Neural progenitor cell (in vitro differentiated cells): ENCODE measurements around the gene PTRH1. TPM values are rescaled to one million over a fixed set of nuclear protein-coding genes. Genes with fewer than 3 reads are reported as not detected.
A peak's percentile ranks its signal among the peaks of the same experiment; 100 is the strongest.

Experiments
- DNase-seq: peaks from one replicate; pipeline ENCODE4 v3.0.0-alpha.2; 2016; ENCODE audit warnings: low spot score
- H2AFZ ChIP-seq: fragments of 200-600 bp; sonication (generic); replicated peaks from 2 replicates; pipeline ENCODE4 v1.6.1; 2016; ENCODE audit warnings: antibody characterized with exemption
- H3F3A ChIP-seq: fragments of 200-600 bp; sonication (generic); 2 replicates; pipeline ENCODE4 v1.6.1; 2016; ENCODE audit warnings: antibody characterized with exemption, low read depth
- H3K27ac ChIP-seq: fragments of 200-600 bp; sonication (generic); 2 replicates; pipeline ENCODE4 v1.5.1; 2016; ENCODE audit warnings: mild to moderate bottlenecking
- H3K27me3 ChIP-seq: fragments of 200-600 bp; sonication (generic); 2 replicates; pipeline ENCODE4 v1.6.1; 2016; ENCODE audit warnings: mild to moderate bottlenecking, moderate library complexity
- H3K36me3 ChIP-seq: fragments of 200-600 bp; sonication (generic); 2 replicates; pipeline ENCODE4 v1.5.1; 2016
- H3K4me1 ChIP-seq: fragments of 200-600 bp; sonication (generic); 2 replicates; pipeline ENCODE4 v1.6.1; 2016; ENCODE audit warnings: mixed run types
- H3K4me2 ChIP-seq: fragments of 200-600 bp; sonication (generic); 2 replicates; pipeline ENCODE4 v1.6.1; 2016
- H3K4me3 ChIP-seq: fragments of 200-600 bp; sonication (generic); 2 replicates; pipeline ENCODE4 v1.5.1; 2016
- H3K79me2 ChIP-seq: fragments of 200-600 bp; sonication (generic); 2 replicates; pipeline ENCODE4 v1.6.1; 2016; ENCODE audit warnings: low read depth
- H3K9ac ChIP-seq: fragments of 200-600 bp; sonication (generic); 2 replicates; pipeline ENCODE4 v1.6.1; 2016
- H3K9me3 ChIP-seq: fragments of 200-600 bp; sonication (generic); 2 replicates; pipeline ENCODE4 v1.5.1; 2016; ENCODE audit warnings: low read depth
- H4K20me1 ChIP-seq: fragments of 200-600 bp; sonication (generic); 2 replicates; pipeline ENCODE4 v1.6.1; 2016; ENCODE audit warnings: low read depth
- H3K27ac Mint-ChIP-seq: 3 replicates; pipeline ENCODE4 v1.8.0; 2021; ENCODE audit warnings: mixed read lengths
- H3K27me3 Mint-ChIP-seq: 2 replicates; pipeline ENCODE4 v1.8.0; 2022; ENCODE audit warnings: low read depth, mild to moderate bottlenecking, inconsistent platforms, moderate library complexity, mixed read lengths; ENCODE audit not compliant: insufficient read depth
- H3K36me3 Mint-ChIP-seq: 3 replicates; pipeline ENCODE4 v1.8.0; 2021; ENCODE audit warnings: mixed read lengths
- H3K4me1 Mint-ChIP-seq: 3 replicates; pipeline ENCODE4 v1.8.0; 2021; ENCODE audit warnings: mixed read lengths
- H3K4me3 Mint-ChIP-seq: 3 replicates; pipeline ENCODE4 v1.8.0; 2021; ENCODE audit warnings: mild to moderate bottlenecking, moderate library complexity, mixed read lengths
- H3K9me3 Mint-ChIP-seq: 3 replicates; pipeline ENCODE4 v1.8.0; 2020; ENCODE audit warnings: mixed read lengths
- EZH2 ChIP-seq: fragments of 200-600 bp; sonication (generic); IDR thresholded peaks from 2 replicates; pipeline ENCODE4 v1.6.1; 2017; ENCODE audit warnings: antibody characterized with exemption, mild to moderate bottlenecking, moderate library complexity
- EZH2phosphoT487 ChIP-seq: fragments of 200-600 bp; sonication (generic); IDR thresholded peaks from 2 replicates; pipeline ENCODE4 v1.6.1; 2017; ENCODE audit warnings: antibody characterized with exemption
- total RNA-seq: library from RNA; depleted of rRNA; stranded (reverse); fragments of >200 nt; gene quantifications from 2 replicates; pipeline ENCODE4 v1.2.3, GENCODE V29; 2015; ENCODE audit warnings: low replicate concordance
- TF ChIP-seq, protein P1 (sequence below): fragments of 200-600 bp; sonication (generic); IDR thresholded peaks from 2 replicates; pipeline ENCODE4 v1.5.1; 2017; ENCODE audit warnings: antibody characterized with exemption, mild to moderate bottlenecking

The PTRH1 gene
- total RNA-seq, 1 donor from 2014 or later: 1.3 TPM

DNA sequence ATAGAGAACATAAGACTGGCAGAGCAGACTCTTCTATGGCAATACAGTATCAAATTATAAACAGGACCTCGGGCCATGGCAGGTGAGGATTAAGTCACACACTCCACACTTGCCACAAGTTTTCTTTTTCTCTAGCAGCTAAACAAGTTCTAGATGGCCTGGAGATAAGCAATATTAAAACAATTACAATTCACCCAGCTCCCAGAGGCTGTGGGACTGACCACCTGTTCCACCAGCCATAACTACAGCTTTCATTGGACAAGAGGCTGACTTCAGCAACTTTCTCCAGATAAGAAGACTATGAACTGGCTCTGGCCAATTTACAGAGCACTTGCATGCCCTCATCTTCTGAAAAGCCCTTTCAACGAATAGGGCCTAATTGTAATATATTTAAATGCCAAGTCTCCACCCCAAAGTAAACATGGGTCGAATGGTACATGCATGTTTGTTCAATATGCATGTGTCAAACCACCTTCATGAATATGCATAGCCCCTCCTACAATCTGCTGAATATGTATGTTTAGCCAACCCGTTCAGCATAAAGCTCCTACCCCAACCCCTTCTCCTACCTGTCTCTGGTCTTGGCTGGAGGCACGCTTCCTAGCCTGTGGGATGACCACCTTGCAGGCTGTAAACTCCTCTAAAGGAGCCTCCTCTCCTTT, 14.7 kb downstream of the PTRH1 start:
- H2AFZ ChIP-seq: no peak overlapping the region

DNA sequence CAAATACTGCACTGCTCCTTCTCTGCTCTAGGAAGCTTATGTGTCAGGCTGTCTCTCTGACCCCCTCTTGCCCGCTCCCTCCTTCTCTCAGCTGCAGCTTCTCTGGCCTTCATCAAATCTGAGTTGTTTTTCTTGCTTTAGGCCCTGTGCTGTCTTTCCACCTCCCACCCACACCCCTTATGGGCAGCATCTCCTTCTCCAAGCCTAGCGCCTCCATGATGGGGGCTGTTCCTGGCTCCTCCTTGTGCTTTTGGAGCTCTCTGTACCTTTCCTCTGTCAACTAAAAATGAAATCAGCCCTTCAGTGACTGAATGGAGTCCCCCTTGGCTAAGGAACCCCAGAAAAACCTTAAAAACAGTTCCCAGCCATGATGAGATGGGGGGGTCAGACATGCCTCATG, 15.3 kb downstream of the PTRH1 start:
- no peaks in the 10 kb centered on the region for H3K79me2 ChIP-seq
- no peak overlapping the region for H3K4me3 ChIP-seq
- no peaks in the 10 kb centered on the region for H3K27me3 ChIP-seq
- Mint-ChIP-seq H3K27me3 (peaks cover 5% of the 10 kb centered on the region), H3K36me3 (no peaks in the 10 kb centered on the region), H3K4me3 (peak overlapping the region; percentile 30), H3K9me3 (no peaks in the 10 kb centered on the region), H3K27ac (no peak overlapping the region), H3K4me1 (peaks cover 7% of the 10 kb centered on the region)
- H3K4me2 ChIP-seq: no peak overlapping the region
- no peaks in the 10 kb centered on the region for H3K36me3 ChIP-seq
- H3F3A ChIP-seq: peaks cover 18% of the 10 kb centered on the region
- H2AFZ ChIP-seq: no peak overlapping the region
- DNase-seq: no peak
- no peak overlapping the region for H3K27ac ChIP-seq
- TF ChIP-seq EZH2phosphoT487 (no peak), EZH2 (no peak)
- TF ChIP-seq, protein P1, sequence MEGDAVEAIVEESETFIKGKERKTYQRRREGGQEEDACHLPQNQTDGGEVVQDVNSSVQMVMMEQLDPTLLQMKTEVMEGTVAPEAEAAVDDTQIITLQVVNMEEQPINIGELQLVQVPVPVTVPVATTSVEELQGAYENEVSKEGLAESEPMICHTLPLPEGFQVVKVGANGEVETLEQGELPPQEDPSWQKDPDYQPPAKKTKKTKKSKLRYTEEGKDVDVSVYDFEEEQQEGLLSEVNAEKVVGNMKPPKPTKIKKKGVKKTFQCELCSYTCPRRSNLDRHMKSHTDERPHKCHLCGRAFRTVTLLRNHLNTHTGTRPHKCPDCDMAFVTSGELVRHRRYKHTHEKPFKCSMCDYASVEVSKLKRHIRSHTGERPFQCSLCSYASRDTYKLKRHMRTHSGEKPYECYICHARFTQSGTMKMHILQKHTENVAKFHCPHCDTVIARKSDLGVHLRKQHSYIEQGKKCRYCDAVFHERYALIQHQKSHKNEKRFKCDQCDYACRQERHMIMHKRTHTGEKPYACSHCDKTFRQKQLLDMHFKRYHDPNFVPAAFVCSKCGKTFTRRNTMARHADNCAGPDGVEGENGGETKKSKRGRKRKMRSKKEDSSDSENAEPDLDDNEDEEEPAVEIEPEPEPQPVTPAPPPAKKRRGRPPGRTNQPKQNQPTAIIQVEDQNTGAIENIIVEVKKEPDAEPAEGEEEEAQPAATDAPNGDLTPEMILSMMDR: no peak
- H4K20me1 ChIP-seq: no peaks in the 10 kb centered on the region
- peaks cover 1% of the 10 kb centered on the region for H3K4me1 ChIP-seq
- H3K9ac ChIP-seq: no peak overlapping the region
- no peaks in the 10 kb centered on the region for H3K9me3 ChIP-seq

More for the DNA sequence above, 14.7 kb downstream of the PTRH1 start:
- peaks cover 16% of the 10 kb centered on the region for H3F3A ChIP-seq
- no peak overlapping the region for H3K27ac ChIP-seq
- H3K4me3 Mint-ChIP-seq: no peak overlapping the region
- H3K9me3 Mint-ChIP-seq: no peaks in the 10 kb centered on the region
- H3K27me3 ChIP-seq: no peaks in the 10 kb centered on the region
- no peak for DNase-seq
- H4K20me1 ChIP-seq: no peaks in the 10 kb centered on the region
- H3K4me3 ChIP-seq: no peak overlapping the region
- no peak overlapping the region for H3K4me2 ChIP-seq
- no peak overlapping the region for H3K9ac ChIP-seq
- H3K9me3 ChIP-seq: no peaks in the 10 kb centered on the region
- no peak overlapping the region for H3K27ac Mint-ChIP-seq
- H3K79me2 ChIP-seq: no peaks in the 10 kb centered on the region
- H3K4me1 ChIP-seq: peaks cover 7% of the 10 kb centered on the region
- H3K4me1 Mint-ChIP-seq: peaks cover 11% of the 10 kb centered on the region
- H3K27me3 Mint-ChIP-seq: peaks cover 5% of the 10 kb centered on the region
- no peaks in the 10 kb centered on the region for H3K36me3 Mint-ChIP-seq
- H3K36me3 ChIP-seq: no peaks in the 10 kb centered on the region
- TF ChIP-seq, protein P1: no peak
- TF ChIP-seq EZH2phosphoT487 (no peak), EZH2 (no peak)

DNA sequence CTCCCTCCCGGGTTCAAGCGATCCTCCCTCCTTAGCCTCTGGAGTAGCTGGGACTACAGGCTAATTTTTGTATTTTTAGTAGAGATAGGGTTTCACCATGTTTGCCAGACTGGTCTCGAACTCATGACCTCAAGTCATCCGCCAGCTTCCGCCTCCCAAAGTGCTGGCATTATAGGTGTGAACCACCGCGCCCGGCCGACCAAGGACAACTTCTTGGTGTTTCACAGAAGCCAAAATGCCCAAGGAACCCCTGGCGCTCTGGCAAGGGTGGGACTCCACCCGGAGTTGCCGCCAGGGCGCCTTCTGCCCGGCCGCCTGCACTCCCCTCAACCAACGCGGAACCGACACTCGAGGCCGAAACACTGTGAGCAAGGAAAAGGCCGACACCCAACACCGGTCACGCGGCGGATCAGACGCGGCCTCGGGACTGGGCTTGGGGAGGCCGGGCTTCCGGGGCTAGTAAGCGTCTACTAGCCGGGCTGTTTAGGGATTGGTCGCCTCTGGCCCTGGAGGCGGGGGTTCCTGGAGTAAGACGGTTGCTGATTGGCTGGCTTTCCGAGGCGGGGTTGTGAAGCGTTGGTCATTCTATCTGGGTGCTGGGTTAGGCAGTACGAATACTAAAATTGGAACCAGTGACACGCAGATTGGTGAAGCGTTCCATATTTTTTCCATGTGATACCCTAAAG, 16.3 kb downstream of the PTRH1 start:
- Histone ChIP-seq H4K20me1 (no peaks in the 10 kb centered on the region), H3K4me1 (no peaks in the 10 kb centered on the region), H3K4me2 (peak overlapping the region; percentile 69), H3K9ac (no peak overlapping the region), H3K27ac (no peak overlapping the region), H3F3A (peaks cover 18% of the 10 kb centered on the region), H3K9me3 (no peaks in the 10 kb centered on the region), H3K36me3 (no peaks in the 10 kb centered on the region), H3K79me2 (no peaks in the 10 kb centered on the region), H3K27me3 (no peaks in the 10 kb centered on the region), H2AFZ (peak overlapping the region; percentile 83), H3K4me3 (peak overlapping the region; percentile 36)
- H3K36me3 Mint-ChIP-seq: no peaks in the 10 kb centered on the region
- TF ChIP-seq EZH2 (no peak), EZH2phosphoT487 (no peak)
- TF ChIP-seq, protein P1: peak; percentile 10
- H3K9me3 Mint-ChIP-seq: no peaks in the 10 kb centered on the region
- DNase-seq: peak; percentile 97
- H3K4me3 Mint-ChIP-seq: peak overlapping the region; percentile 75
- H3K27me3 Mint-ChIP-seq: peaks cover 5% of the 10 kb centered on the region
- H3K4me1 Mint-ChIP-seq: peaks cover 3% of the 10 kb centered on the region
- no peak overlapping the region for H3K27ac Mint-ChIP-seq
